Gastroesophageal sphincter (tissue), 3 donors: ENCODE data around the gene SPTBN5.

Source experiments
- CTCF ChIP-seq, 4 experiments: fragments of 200-600 bp in 2 of 4; fragments of 450-650 bp in 2 of 4; sonication (generic) in 1 of 4; IDR thresholded peaks; one replicate each; pipeline ENCODE4 v1.5.1; 2017 to 2019; ENCODE audit warnings: antibody characterized with exemption in 4 of 4, mild to moderate bottlenecking in 2 of 4, moderate library complexity in 2 of 4
- EP300 ChIP-seq: sonication (generic); formaldehyde crosslinking; IDR thresholded peaks from one replicate; pipeline ENCODE4 v1.6.1; 2017; ENCODE audit warnings: antibody characterized with exemption, mild to moderate bottlenecking
- POLR2A ChIP-seq, 2 donors: fragments of 450-650 bp; IDR thresholded peaks; one replicate each; pipeline ENCODE4 v1.6.1; 2017; ENCODE audit warnings: antibody characterized with exemption in 2 of 2, mild to moderate bottlenecking in 2 of 2, moderate library complexity in 1 of 2
- POLR2AphosphoS5 ChIP-seq: sonication (generic); formaldehyde crosslinking; IDR thresholded peaks from one replicate; pipeline ENCODE4 v1.6.1; 2017; ENCODE audit warnings: antibody characterized with exemption

GRCh38 chr15:41915255-41915994 is 21.6 kb upstream of the SPTBN5 start:
- TF ChIP-seq CTCF (IDR thresholded peaks at IDR 0.05) (no peak), POLR2AphosphoS5 (no peak), POLR2A (IDR thresholded peaks at IDR 0.05) (no peak), EP300 (no peak)
